GM20431 (cell line): ENCODE results near the gene PHOX2B.

Source experiments
- in situ Hi-C: fragments of 300-500 bp; cut with MseI, MboI; formaldehyde crosslinking; loops from one replicate; pipeline ENCODE4 v1.15.0; 2020; ENCODE audit warnings: low sequenced_read_pairs; ENCODE audit not compliant: unreplicated experiment

The PHOX2B gene

DNA sequence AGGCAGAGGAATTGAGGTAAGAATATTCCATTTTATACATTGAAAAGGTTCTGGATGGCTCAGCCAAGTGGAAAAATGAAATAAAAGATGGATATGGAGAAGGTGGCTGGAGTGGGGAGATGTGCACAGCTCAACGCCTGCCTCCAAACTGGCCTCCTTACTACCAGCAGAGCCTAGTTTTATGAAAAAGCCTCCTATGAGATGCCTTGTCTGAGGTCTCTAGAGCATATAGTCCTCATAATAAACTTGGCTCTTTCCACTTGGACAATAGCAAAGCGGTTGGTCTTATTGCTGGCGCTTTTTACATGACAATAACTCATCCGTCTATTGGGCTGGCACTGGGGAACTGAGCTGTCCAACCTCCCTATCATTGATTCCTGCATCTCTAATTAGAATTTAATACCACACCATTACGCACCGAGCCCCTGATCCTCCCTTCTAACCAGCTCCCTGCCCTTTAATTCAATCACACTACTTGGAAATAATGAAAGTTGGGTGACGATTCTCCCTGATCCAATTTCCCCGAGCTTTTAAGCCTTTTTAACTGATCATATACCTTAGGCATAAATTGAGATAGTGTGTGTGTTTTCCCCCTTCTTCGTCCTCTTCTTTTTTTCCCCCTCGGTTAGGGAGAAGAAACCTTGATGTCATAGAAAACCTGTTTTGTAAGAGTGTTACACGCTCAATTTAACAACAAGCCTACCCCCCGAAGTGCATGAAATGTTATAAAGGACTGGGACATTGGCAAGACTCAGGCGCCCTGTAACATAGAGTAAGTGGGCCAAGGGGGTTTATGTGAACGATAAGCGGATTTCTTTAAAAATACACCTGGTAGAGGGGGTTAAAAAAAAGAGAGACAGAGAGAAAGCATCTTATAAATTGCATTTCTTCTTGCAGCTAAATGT is at the start of gene PHOX2B:
TSS of gene PHOX2B (minus strand) at position 155 of the 905 bp plus-strand sequence. CDS start at position 40, 115 bp downstream.
- in situ Hi-C loops: no loop called here

DNA sequence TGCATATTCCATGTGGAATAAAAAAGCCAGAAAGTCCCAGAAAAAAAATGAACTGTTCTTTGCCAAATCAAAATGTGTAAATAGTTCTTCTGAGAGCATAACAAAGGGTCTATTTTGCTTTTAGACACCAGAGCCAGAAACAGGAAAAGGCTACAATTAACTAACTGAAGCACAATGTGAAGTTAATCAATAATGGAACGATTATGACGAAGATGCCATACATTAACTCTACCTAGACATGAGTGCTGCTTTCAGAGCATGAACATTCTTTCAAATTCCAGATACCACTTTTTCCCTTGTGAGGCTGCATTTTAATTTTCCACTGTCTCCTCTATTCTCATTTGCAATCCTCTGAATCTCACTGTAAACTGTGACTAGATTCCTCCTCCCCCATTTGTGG is 48.7 kb upstream of the PHOX2B start:
- in situ Hi-C loops: no loop called here

GRCh38 chr4:41796545-41797210 is 48.2 kb upstream of the PHOX2B start:
- in situ Hi-C loops: no loop called here

- in situ Hi-C loops: no loop called here
Observed at GRCh38 chr4:41795796-41796385, 47.4 kb upstream of the PHOX2B start.

DNA sequence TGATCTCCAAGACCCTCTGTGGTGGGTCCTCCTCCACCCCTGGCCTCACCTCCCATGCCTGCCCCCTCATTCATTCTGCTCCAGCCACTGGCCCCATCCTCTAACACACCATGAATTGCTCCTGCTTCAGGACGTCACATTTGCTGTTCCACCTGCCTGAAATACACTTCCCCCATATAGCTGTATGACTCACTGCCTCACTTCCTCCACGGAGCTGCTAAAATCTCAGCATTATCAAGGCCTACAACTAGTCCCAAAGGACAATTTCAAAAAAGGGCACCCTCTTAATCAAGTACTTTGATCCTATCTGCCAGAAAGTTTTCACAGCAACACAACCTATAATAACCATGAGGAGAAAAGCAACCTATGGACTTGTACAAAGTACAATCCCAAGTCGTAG is 43.6 kb upstream of the PHOX2B start:
- in situ Hi-C loops: no loop called here

DNA sequence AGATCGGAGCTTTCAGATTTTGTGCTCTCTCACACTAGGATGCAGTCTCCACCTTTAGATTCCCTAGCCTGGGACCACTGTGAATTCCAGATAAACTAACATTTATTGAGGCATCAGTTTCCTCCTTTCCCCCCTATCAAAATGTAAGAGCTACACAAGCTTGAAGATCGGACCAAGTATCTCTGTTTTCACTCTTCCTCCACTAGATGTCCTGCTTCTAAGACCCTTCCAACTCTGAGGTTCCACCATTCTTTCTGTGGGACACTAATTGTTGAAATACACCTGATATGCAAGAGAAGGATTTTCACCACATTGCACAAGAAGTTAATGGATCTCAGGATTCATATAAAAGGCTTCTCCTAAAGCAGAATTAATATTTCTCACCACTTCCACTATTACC is 43.0 kb upstream of the PHOX2B start:
- in situ Hi-C loops: no loop called here

- in situ Hi-C loops: no loop called here
Observed at GRCh38 chr4:41787931-41788330, 39.4 kb upstream of the PHOX2B start.

GRCh38 chr4:41785665-41786064 is 37.1 kb upstream of the PHOX2B start:
- in situ Hi-C loops: no loop called here

DNA sequence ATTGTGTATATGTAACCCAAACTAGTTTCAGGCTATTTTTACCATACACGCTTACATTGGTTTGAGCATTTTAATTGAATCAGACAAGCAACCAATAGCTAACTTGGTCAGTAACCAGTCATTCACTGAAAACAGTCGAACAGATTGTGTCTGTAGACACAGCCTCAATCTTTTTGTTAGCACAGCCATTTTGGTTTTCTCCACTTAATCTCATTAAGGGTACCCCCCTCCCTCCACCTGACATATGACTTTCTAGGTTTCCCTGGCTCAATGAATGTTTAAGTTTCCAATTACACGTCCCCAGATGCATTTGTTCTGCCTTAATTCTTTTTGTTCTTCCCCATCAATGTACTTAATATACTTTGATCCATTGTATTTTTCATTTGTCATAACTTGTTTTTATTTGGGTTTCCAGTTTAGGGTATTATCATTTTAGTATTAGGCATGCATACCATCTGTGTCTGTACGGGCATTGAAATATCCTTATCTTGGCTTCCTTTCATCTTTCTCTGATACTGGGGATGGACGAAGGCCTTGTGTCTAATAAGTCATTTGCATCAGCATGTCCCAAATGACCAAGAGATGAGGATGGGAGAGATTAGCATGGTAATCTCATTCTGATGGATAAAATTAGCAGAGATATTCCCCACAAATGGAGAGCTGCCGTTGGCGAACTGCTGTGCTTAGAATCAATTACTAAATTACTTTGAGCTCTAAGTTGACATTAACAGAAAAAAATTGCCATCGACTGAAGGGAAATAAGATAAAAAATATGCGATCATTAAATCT is 35.9 kb upstream of the PHOX2B start:
- in situ Hi-C loops: no loop called here

DNA sequence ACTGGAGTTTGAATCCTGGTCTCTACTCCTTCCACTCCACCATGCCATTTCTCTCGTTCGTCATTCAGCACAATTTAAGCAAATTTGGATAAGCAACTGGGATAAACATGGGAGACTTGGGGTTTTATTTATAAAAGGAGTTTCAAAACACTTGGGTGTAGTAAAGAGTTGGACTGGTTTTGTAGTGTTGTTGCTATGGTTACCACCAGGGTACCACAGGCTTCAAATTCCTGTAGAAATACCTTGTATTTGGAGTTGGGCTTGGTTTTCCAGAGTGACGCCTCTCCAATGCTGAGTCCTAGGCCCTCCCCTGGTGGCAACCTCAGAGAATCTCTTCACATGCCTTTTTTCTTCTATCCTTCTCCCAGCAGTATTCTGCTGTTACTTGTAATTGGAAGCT is 27.9 kb upstream of the PHOX2B start:
- in situ Hi-C loops: no loop called here

- in situ Hi-C loops: no loop called here
Observed at GRCh38 chr4:41763729-41764128, 15.2 kb upstream of the PHOX2B start.

DNA sequence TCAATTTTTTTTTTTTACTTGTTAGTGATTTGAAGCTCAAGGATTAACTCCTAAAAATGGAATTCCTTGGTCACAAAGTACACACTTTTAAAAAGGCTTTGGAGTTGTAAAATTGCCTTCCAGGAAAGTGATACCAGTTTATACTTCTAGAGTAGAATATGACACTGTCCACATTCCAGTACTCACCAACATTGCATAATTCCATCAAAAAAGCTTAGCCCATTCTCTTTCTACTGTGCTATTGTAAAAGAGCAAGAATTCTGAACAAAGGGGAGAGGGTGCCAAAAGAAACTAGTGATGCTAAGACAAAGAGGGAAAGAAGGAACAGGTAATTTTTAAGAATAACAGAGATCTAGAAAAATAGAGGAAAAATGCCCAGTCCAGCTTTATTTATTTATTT is 10.4 kb upstream of the PHOX2B start:
- in situ Hi-C loops: no loop called here

DNA sequence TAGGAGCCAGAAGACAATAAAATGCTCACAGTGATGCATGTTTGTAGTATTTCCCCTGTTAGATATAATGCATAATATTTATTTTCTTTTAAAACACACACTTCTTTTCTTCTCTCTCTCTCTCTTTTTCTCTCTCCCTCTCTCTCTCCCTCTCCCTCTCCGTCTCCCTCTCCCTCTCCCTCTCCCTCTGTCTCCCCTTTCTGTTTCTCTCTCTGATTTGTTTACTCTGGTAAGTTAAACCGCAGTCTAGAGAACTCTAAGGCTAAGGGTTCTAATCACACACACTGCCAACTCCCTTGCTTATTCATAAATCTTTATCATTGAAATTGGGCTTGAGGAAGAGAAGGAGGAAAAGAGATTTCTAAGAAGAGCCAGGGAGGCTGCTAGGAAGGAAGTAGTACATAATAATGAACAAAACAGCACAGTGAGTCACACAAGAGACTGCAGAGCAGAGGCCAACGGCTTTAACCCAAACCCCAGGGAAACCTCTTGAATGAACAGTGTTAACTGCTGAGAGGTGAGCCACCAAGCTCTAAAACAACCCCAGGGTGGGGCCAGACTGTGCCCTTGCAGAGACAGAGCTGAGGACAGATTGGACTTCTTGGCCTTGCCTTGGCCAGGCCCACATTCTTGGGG is 9.1 kb upstream of the PHOX2B start:
- in situ Hi-C loops: no loop called here

- in situ Hi-C loops: no loop called here
Observed at GRCh38 chr4:41753942-41754341, 5.4 kb upstream of the PHOX2B start.

GRCh38 chr4:41752081-41752836 is 3.7 kb upstream of the PHOX2B start:
- in situ Hi-C loops: no loop called here

DNA sequence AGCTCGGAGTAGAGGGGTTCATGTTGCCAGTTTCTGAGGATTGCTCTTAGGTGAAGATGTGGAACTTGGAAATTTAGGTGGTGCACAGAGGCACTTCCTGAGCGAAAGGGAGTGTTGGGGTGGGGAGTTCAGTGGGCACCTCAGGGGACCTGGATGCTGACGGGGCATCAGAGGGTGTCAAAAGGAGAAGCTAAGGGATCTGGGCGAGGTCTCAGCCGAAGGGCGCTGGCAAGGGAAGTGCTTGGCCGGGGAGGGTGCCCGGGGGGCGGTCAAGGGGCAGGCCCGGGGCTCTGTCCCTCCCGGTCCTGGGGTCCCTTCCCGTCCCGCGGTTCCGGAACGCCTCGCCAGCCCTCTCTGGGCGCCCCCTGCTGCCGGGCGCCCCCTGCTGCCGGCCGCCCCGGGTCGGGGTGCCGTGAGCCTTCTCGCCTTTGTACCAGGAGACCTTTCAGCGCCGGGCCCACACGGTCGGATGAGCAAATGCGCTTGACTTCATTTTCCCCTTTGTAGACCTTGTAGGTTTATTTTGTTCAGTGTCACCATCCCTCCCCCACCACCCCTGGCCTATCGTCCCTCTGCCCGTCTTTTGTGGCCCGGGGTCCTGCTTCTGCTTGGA is 3.0 kb upstream of the PHOX2B start:
- in situ Hi-C loops: no loop called here

DNA sequence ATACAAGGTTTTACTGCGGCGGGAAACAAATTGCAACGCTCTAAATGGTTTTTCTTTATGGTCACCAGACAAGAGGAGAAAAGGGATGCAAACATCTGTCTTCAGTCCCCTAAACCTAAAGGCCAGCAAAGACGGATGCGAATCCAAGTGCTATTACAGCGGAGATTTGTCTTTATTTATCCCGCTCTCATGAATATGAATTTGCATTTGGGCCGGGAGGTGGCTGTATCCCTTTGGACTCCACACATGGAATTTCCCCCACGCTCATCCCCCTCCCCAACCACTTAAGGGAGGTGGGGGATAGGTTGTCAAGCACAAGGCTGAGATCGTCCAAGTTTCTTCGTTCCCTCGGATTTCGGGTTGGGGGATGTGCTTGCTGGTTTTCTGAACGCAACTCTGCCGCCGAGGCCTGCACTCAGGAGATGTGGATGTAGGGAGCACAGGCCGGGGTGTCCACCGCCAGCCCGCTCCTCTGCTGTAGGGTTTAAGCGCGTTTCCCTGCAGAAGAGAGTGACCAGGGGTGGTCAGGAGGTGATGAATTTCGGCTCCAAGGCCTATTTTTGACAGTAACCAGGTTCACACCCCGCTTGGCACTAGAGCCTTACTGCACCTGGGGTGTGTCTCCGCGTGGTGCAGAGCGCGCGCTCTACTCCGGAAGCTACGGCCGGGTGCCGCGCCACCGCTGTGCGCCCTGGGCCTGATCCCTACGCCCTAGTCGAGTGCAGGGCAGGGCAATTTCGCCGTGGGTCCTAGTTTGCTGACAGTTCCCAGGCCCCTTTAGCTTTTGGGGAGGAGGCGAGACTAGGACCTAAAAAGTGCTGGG is 2.3 kb upstream of the PHOX2B start:
- in situ Hi-C loops: no loop called here

GRCh38 chr4:41750121-41750625 is 1.6 kb upstream of the PHOX2B start:
- in situ Hi-C loops: no loop called here
